Mucosa of stomach (tissue), 1 donor: ENCODE data around the gene OSTF1.

ENCODE experiments used
- H3K27me3 ChIP-seq: one replicate; pipeline ENCODE4 v1.7.0; 2013; ENCODE audit warnings: mild to moderate bottlenecking, low read length; ENCODE audit not compliant: control insufficient read depth, insufficient read depth
- H3K36me3 ChIP-seq: one replicate; pipeline ENCODE4 v1.7.0; 2013; ENCODE audit warnings: low read length; ENCODE audit not compliant: control insufficient read depth, insufficient read depth
- H3K4me1 ChIP-seq: one replicate; pipeline ENCODE4 v1.7.0; 2013; ENCODE audit warnings: mild to moderate bottlenecking, low read length; ENCODE audit not compliant: control insufficient read depth, insufficient read depth
- H3K4me3 ChIP-seq: one replicate; pipeline ENCODE4 v1.7.0; 2013; ENCODE audit warnings: low read length
- H3K9ac ChIP-seq: one replicate; pipeline ENCODE4 v1.7.0; 2013; ENCODE audit warnings: mild to moderate bottlenecking, low read length, moderate library complexity
- H3K9me3 ChIP-seq: one replicate; pipeline ENCODE4 v1.7.0; 2013; ENCODE audit warnings: mild to moderate bottlenecking, low read length, moderate library complexity; ENCODE audit not compliant: control insufficient read depth
- donor health status: Pancreatic carcinoma.

OSTF1 gene

DNA sequence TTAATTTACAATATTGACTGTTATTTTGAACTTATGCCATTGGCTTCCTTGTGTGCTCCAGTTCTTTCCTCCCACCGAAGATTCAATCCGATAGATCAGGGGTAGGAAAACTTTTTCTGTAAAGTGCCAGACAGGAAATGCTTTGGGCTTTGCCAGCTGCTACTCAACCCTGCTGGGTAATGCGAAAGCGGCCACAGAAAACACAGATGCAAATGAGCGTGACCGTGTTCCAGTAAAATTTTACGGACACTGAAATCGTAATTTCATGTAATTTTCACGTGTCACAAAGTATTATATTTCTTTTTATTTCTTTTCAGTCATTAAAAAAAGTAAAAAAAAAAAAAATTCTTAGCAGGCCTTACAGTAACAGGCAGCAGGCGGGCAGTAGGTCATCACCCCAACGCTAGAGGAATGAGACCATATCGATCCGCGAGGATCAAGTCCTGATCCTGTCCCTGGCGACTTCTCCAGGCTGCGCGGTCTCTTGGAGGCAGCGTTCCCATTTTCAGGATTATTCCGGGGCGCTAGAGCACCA is 958 bp upstream of the OSTF1 start:
- Histone ChIP-seq H3K4me3 (peak overlapping the region; percentile 70), H3K9me3 (no peaks in the 10 kb centered on the region), H3K27me3 (no peaks in the 10 kb centered on the region), H3K4me1 (peaks cover 54% of the 10 kb centered on the region), H3K36me3 (no peaks in the 10 kb centered on the region), H3K9ac (peak overlapping the region; percentile 98)

DNA sequence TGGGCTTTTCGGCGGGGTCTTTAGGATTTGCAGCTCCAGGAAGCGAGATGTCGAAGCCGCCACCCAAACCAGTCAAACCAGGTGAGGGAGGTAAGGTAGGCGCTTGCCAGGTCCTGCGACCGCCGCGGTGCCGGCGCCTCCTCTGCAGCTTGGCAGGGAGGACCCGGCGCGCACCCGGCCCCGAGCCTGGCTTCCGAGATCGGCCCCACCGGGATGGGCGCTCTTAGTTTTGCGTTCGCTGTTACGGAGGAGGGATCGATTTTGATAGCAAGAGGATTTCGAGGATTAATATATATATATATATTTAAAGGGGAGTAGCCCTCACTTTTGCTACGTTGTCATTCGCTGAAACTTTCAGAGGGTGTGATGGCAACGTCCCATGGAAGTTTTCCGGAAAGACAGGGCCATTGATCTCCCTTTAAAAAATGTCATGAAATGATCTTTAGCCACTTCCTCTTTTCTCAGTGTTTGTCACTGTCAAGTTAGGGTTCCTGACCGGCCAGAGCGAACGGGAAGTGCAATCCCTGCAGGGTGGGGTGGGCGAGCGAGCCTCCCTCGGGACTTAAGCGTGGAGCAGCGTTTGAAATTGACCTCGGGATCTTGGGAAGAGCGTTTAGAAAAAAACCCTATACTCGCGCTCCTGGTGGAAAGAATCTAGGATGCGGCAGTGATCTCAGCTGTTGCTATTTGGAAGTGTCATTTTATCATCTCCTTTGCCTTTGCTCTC is 495 bp downstream of the OSTF1 start:
- Histone ChIP-seq H3K36me3 (no peaks in the 10 kb centered on the region), H3K4me3 (peak overlapping the region; percentile 83), H3K9ac (peak overlapping the region; percentile 83), H3K27me3 (no peaks in the 10 kb centered on the region), H3K4me1 (peaks cover 45% of the 10 kb centered on the region), H3K9me3 (no peaks in the 10 kb centered on the region)

DNA sequence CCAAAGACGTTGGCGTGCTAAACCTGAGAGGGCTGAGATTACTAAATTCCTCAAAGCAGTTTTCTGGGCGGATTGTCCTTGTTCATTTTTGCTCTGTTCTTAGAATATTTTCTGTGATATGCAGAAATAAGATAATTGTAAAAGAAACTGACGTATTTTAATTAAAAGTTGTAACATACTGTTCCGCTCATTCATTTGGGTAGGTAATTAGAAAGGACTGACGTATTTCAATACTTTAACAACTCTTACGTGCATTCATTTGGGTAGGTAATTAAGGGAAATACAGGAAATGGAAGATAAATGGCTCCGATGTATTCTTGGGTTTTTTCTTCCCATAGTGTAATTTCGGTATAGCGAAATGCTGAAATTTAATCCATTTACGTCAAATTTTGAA is 1.1 kb downstream of the OSTF1 start:
- Histone ChIP-seq H3K4me1 (peaks cover 43% of the 10 kb centered on the region), H3K36me3 (no peaks in the 10 kb centered on the region), H3K9ac (peak overlapping the region; percentile 83), H3K9me3 (no peaks in the 10 kb centered on the region), H3K27me3 (no peaks in the 10 kb centered on the region), H3K4me3 (peak overlapping the region; percentile 83)

DNA sequence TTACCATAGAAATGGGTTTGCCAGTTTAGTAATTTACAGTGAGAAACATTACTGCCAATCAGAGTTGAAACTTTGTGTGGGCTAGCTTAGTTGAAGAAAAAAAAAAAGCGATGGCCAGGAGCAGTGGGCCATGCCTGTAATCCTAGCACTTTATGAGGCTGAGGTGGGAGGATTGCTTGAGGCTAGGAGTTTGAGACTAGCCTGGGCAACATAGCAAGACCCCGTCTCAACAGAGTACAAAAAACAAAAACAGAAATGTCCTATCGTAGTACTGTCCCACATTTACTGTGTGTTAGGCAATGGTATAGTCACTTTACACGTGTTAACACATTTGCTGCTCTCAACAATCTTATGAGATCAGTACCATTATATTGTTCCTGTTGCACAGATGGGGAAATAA is 2.3 kb downstream of the OSTF1 start:
- Histone ChIP-seq H3K4me3 (no peak overlapping the region), H3K4me1 (peaks cover 51% of the 10 kb centered on the region), H3K9me3 (no peaks in the 10 kb centered on the region), H3K27me3 (no peaks in the 10 kb centered on the region), H3K9ac (no peak overlapping the region), H3K36me3 (no peaks in the 10 kb centered on the region)

- H3K9ac ChIP-seq, result no peak overlapping the region
- H3K9me3 ChIP-seq, result no peaks in the 10 kb centered on the region
- no peaks in the 10 kb centered on the region for H3K27me3 ChIP-seq
- no peaks in the 10 kb centered on the region for H3K36me3 ChIP-seq
- H3K4me1 ChIP-seq, result peaks cover 40% of the 10 kb centered on the region
- no peak overlapping the region for H3K4me3 ChIP-seq
Measured at GRCh38 chr9:75092766-75093165, 4.5 kb downstream of the OSTF1 start.

- Histone ChIP-seq H3K4me3 (no peak overlapping the region), H3K4me1 (peaks cover 29% of the 10 kb centered on the region), H3K9me3 (no peaks in the 10 kb centered on the region), H3K9ac (no peak overlapping the region), H3K36me3 (no peaks in the 10 kb centered on the region), H3K27me3 (no peaks in the 10 kb centered on the region)
Measured at GRCh38 chr9:75096796-75097195, 8.5 kb downstream of the OSTF1 start.

GRCh38 chr9:75101004-75101588 is 12.8 kb downstream of the OSTF1 start:
- Histone ChIP-seq H3K36me3 (no peaks in the 10 kb centered on the region), H3K4me1 (peaks cover 13% of the 10 kb centered on the region), H3K27me3 (no peaks in the 10 kb centered on the region), H3K9ac (no peak overlapping the region), H3K9me3 (no peaks in the 10 kb centered on the region), H3K4me3 (no peak overlapping the region)

GRCh38 chr9:75102177-75102790 is 14.0 kb downstream of the OSTF1 start:
- no peak overlapping the region for H3K4me3 ChIP-seq
- H3K4me1 ChIP-seq, result peaks cover 13% of the 10 kb centered on the region

GRCh38 chr9:75104607-75105006 is 16.3 kb downstream of the OSTF1 start:
- Histone ChIP-seq H3K27me3 (no peaks in the 10 kb centered on the region), H3K4me3 (no peak overlapping the region), H3K36me3 (no peaks in the 10 kb centered on the region), H3K9ac (no peak overlapping the region), H3K4me1 (peaks cover 20% of the 10 kb centered on the region), H3K9me3 (no peaks in the 10 kb centered on the region)

More at GRCh38 chr9:75102177-75102790, 14.0 kb downstream of the OSTF1 start:
- no peaks in the 10 kb centered on the region for H3K9me3 ChIP-seq
- H3K36me3 ChIP-seq, result no peaks in the 10 kb centered on the region
- H3K9ac ChIP-seq, result no peak overlapping the region
- no peaks in the 10 kb centered on the region for H3K27me3 ChIP-seq

DNA sequence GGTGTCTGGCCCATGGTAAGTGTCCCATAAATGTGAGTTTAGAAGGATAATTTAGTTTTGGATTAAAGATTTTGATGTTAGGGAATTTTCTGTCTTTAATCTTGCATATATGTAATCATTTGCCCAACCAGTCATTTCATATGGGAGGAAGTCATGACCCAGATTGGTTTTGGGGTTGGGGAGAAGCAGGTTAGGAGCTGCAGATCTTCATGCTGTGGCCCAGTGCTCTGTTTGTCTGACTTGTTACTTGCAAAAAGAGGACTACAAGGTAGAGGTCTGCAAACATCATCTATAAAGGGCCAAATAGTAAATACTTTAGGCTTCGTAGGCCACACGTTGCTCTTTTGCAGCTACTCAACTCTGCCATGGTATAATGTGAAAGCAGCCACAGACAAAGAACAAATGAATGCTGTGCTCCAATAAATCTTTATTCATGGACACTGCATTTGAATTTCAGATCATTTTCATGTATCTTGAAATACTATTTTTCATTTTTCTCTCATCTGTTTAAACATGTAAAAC is 16.8 kb downstream of the OSTF1 start:
- Histone ChIP-seq H3K9ac (no peak overlapping the region), H3K9me3 (no peaks in the 10 kb centered on the region), H3K4me3 (no peak overlapping the region), H3K27me3 (no peaks in the 10 kb centered on the region), H3K4me1 (peaks cover 21% of the 10 kb centered on the region), H3K36me3 (no peaks in the 10 kb centered on the region)

DNA sequence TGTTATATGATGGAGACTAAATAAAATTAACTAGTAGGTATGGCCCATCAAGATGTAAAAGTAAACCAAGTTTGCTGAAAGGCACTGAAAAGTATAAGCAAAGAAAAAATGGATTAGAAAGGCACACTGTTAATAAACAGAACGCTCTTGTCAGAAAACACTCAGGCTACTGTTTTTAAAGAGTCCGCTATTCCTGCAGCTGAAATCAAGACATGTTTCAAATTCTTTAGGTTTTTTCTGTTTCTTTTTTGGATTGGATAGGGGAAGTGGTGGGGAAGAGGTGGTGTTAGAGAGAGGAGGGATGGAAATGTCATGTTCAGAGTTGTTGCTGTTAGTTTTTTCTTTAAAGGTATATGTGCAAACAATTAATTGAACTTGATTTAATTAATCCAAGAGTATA is 17.5 kb downstream of the OSTF1 start:
- H3K4me1 ChIP-seq, result peaks cover 22% of the 10 kb centered on the region
- H3K9ac ChIP-seq, result no peak overlapping the region

DNA sequence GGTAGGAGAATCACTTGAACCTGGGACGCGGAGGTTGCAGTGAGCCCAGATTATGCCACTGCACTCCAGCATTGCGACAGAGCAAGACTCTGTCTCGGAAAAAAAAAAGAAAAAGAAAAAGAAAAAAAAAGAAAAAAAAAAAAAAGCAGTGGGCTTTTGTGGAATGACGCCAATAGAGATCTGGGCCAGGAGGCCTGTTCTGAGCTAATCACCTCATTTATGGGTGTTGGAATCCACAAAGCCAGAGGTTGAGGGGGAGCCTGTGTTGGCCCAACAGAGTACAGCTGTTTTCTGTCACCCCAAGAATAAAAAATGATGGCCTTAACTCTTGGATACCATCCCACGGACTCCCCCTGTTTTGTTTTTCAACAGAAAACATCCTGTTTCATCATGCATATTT is 18.5 kb downstream of the OSTF1 start:
- Histone ChIP-seq H3K9me3 (no peaks in the 10 kb centered on the region), H3K27me3 (no peaks in the 10 kb centered on the region), H3K36me3 (no peaks in the 10 kb centered on the region), H3K9ac (no peak overlapping the region), H3K4me1 (peaks cover 22% of the 10 kb centered on the region), H3K4me3 (no peak overlapping the region)

More for the DNA sequence above, 17.5 kb downstream of the OSTF1 start:
- Histone ChIP-seq H3K27me3 (no peaks in the 10 kb centered on the region), H3K9me3 (no peaks in the 10 kb centered on the region), H3K4me3 (no peak overlapping the region), H3K36me3 (no peaks in the 10 kb centered on the region)
